Hematopoietic multipotent progenitor cell treated with erythropoietin and hydrocortisone succinate and interleukin-3 and kit ligand, for 17 days (in vitro differentiated cells): Measurements from ENCODE around the gene LRRC63.

Source experiments
- DNase-seq: peaks from one replicate; pipeline ENCODE4 v3.0.0-alpha.2; 2015; ENCODE audit warnings: low spot score

LRRC63 gene

GRCh38 chr13:46313024-46313423 lies 101.3 kb downstream of the LRRC63 start:
- DNase-seq, result no peak

- no peak for DNase-seq
These were observed 101.9 kb downstream of the LRRC63 start for GRCh38 chr13:46313432-46314257.

- DNase-seq, result no peak
These were observed 102.9 kb downstream of the LRRC63 start for GRCh38 chr13:46314587-46314986.

- no peak for DNase-seq
These were observed 103.3 kb downstream of the LRRC63 start for GRCh38 chr13:46315036-46315435.

- no peak for DNase-seq
These were observed 103.9 kb downstream of the LRRC63 start for GRCh38 chr13:46315491-46316075.

- no peak for DNase-seq
These were observed 105.4 kb downstream of the LRRC63 start for GRCh38 chr13:46317120-46317519.

- DNase-seq, result no peak
These were observed 107.3 kb downstream of the LRRC63 start for GRCh38 chr13:46318986-46319385.

- DNase-seq, result no peak
These were observed 108.7 kb downstream of the LRRC63 start for GRCh38 chr13:46320406-46320805.

GRCh38 chr13:46320821-46321220 lies 109.1 kb downstream of the LRRC63 start:
- DNase-seq, result no peak

GRCh38 chr13:46321494-46322225 lies 109.9 kb downstream of the LRRC63 start:
- peak; percentile 13 for DNase-seq

- DNase-seq, result no peak
These were observed 113.2 kb downstream of the LRRC63 start for GRCh38 chr13:46324976-46325375.
